ENCODE results near the gene SMIM9. TPM values are rescaled to one million over a fixed set of nuclear protein-coding genes. Genes with fewer than 3 reads are reported as not detected.
"Not testable (repeated sequence)": the region's sequence is repeated elsewhere in the genome, so short reads cannot be mapped to it uniquely, and the experiment has no call there.

SMIM9 gene
- total RNA-seq, 2 experiments from 2014 or later: not detected

DNA sequence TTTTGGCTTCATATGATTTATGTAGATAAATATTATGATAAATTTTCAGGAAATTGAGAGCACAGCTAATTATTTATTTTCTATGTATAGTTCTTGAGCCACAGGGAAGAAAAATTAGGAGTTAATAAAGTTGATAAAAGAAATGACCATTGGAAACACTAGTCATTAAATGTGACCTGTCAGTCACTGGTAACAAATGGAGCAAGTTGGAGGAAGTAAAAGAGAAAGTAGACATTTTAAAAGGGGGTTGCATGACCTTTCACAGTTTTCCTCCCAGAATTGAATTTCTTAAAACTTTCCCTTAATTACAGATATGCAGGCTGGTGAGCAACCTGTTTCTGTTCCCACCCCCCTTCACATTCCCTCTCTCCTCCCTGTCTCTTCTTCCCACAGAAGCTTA lies 5.3 kb downstream of the SMIM9 start:
- no peak overlapping the region for H3K27ac Mint-ChIP-seq
- POLR2A ChIA-PET: no interaction called here

DNA sequence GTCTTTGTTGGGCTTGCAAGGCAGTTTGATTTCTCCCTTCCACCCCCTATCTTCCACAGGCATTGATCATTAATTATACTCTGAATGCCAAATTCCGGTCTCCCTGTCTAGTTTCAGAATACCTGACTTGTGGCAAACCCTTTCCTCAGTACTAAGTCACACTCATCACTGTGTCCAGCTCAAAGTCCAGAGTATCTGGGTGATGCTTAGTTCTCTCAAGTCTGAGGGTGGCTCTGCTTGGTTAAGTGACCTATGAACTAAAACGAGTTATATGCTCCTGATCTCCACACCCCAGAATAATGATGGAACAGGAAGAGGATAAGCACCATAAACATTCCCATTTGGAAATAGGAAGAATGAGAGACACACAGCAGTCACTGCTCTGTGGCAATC lies 6.5 kb downstream of the SMIM9 start:
- H3K4me1 ChIP-seq (ENCODE audit: insufficient read depth, low read length): peaks cover 11% of the 10 kb centered on the region
- TF ChIP-seq, protein P1, sequence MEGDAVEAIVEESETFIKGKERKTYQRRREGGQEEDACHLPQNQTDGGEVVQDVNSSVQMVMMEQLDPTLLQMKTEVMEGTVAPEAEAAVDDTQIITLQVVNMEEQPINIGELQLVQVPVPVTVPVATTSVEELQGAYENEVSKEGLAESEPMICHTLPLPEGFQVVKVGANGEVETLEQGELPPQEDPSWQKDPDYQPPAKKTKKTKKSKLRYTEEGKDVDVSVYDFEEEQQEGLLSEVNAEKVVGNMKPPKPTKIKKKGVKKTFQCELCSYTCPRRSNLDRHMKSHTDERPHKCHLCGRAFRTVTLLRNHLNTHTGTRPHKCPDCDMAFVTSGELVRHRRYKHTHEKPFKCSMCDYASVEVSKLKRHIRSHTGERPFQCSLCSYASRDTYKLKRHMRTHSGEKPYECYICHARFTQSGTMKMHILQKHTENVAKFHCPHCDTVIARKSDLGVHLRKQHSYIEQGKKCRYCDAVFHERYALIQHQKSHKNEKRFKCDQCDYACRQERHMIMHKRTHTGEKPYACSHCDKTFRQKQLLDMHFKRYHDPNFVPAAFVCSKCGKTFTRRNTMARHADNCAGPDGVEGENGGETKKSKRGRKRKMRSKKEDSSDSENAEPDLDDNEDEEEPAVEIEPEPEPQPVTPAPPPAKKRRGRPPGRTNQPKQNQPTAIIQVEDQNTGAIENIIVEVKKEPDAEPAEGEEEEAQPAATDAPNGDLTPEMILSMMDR (IDR thresholded peaks at IDR 0.05): no peak
- H3K36me3 ChIP-seq (ENCODE audit: insufficient read depth, low read length): no peaks in the 10 kb centered on the region
- intact Hi-C loops (cut with DNase I, micrococcal nuclease): no loop called here
- ATAC-seq (ENCODE audit: poor library complexity) (no peak), DNase-seq (no peak)
- no peaks in the 10 kb centered on the region for H3K9me3 Mint-ChIP-seq
- ChIA-PET CTCF (interaction anchor here (1.4 kb wide), 1 partner anchor 10 kb away, joined by 3 read pairs; no protein-coding TSS in a partner anchor), POLR2A (no interaction called here)
- H3K27ac ChIP-seq (ENCODE audit: low read depth in 1 of 2, low read length in 2 of 2): no peak overlapping the region
- no peaks in the 10 kb centered on the region for H3K9me3 ChIP-seq (ENCODE audit: control insufficient read depth in 1 of 2, insufficient read depth in 1 of 2, low read length in 2 of 2)
- H3K4me1 Mint-ChIP-seq (ENCODE audit: low read depth): no peaks in the 10 kb centered on the region
- no peaks in the 10 kb centered on the region for H3K27me3 ChIP-seq (ENCODE audit: control insufficient read depth in 1 of 2, insufficient read depth in 2 of 2, low read length in 2 of 2)
- H3K27me3 Mint-ChIP-seq: no peaks in the 10 kb centered on the region
- no peak overlapping the region for H3K27ac Mint-ChIP-seq
- H3K4me3 Mint-ChIP-seq: no peak overlapping the region
- no peaks in the 10 kb centered on the region for H3K36me3 Mint-ChIP-seq (ENCODE audit: low read depth)
- no peak overlapping the region for H3K4me3 ChIP-seq (ENCODE audit: low read length)

More for the DNA sequence above, 5.3 kb downstream of the SMIM9 start:
- no peak overlapping the region for H3K4me3 Mint-ChIP-seq
- peaks cover 11% of the 10 kb centered on the region for H3K4me1 ChIP-seq (ENCODE audit: insufficient read depth, low read length)
- DNase-seq (no peak), ATAC-seq (ENCODE audit: poor library complexity) (no peak)
- H3K4me3 ChIP-seq (ENCODE audit: low read length): no peak overlapping the region
- H3K27me3 ChIP-seq (ENCODE audit: control insufficient read depth in 1 of 2, insufficient read depth in 2 of 2, low read length in 2 of 2): no peaks in the 10 kb centered on the region
- no peaks in the 10 kb centered on the region for H3K9me3 ChIP-seq (ENCODE audit: control insufficient read depth in 1 of 2, insufficient read depth in 1 of 2, low read length in 2 of 2)
- CTCF ChIA-PET: interaction anchor here (1.4 kb wide), 1 partner anchor 11 kb away, joined by 3 read pairs; no protein-coding TSS in a partner anchor
- H3K36me3 ChIP-seq (ENCODE audit: insufficient read depth, low read length): no peaks in the 10 kb centered on the region
- TF ChIP-seq, protein P1 (IDR thresholded peaks at IDR 0.05): no peak
- no peak overlapping the region for H3K27ac ChIP-seq (ENCODE audit: low read depth in 1 of 2, low read length in 2 of 2)
- H3K9me3 Mint-ChIP-seq: no peaks in the 10 kb centered on the region
- no peaks in the 10 kb centered on the region for H3K4me1 Mint-ChIP-seq (ENCODE audit: low read depth)
- no peaks in the 10 kb centered on the region for H3K36me3 Mint-ChIP-seq (ENCODE audit: low read depth)
- no peaks in the 10 kb centered on the region for H3K27me3 Mint-ChIP-seq
- intact Hi-C loops (cut with DNase I, micrococcal nuclease): no loop called here

DNA sequence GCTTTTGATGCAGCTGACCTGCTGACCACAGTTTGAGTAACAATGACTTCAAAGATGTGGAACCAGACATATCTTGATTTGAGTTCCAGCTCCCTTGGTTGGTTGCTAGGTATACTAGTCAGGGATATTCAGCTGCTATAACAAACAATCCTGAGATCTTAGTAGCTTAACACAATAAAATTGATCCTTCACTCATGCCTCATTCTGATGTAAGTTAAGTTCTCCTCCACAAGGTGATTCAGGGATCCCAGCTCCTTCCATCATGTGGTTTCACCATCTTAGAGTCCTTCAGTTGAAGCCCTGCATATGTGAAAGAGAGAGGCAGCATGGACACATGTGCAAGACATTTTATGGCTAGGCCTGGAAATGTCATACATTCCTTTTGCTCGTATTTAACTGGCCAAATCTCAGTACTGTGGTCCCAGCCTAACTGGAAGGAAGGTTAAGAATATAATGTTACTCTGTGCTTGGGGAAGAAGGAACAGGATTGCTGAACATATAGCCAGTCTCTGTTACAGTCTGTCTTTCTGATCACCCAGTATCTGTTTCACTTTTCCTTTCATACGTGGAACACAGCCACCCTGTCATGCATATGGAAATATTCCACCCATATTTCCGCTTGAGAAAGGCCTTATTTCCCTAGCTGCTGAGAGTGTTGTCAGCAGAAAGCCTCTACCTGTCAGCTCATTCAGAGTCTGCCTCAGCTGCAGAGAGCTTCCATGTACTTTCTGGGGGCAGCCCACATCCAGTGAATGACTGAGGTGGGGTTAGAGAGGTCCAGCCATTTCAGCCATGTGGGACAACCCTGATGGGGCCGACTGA lies 7.1 kb downstream of the SMIM9 start:
- Mint-ChIP-seq H3K4me3 (no peak overlapping the region), H3K9me3 (no peaks in the 10 kb centered on the region), H3K36me3 (ENCODE audit: low read depth) (no peaks in the 10 kb centered on the region), H3K4me1 (ENCODE audit: low read depth) (no peaks in the 10 kb centered on the region), H3K27me3 (no peaks in the 10 kb centered on the region), H3K27ac (peak overlapping the region; percentile 71)
- TF ChIP-seq, protein P1 (IDR thresholded peaks at IDR 0.05): no peak
- Histone ChIP-seq H3K27me3 (ENCODE audit: control insufficient read depth in 1 of 2, insufficient read depth in 2 of 2, low read length in 2 of 2) (no peaks in the 10 kb centered on the region), H3K27ac (ENCODE audit: low read depth in 1 of 2, low read length in 2 of 2) (peak overlapping the region in 1 of 2 donors; percentile 10), H3K36me3 (ENCODE audit: insufficient read depth, low read length) (no peaks in the 10 kb centered on the region), H3K4me3 (ENCODE audit: low read length) (no peak overlapping the region), H3K4me1 (ENCODE audit: insufficient read depth, low read length) (peaks cover 11% of the 10 kb centered on the region), H3K9me3 (ENCODE audit: control insufficient read depth in 1 of 2, insufficient read depth in 1 of 2, low read length in 2 of 2) (no peaks in the 10 kb centered on the region)
- POLR2A ChIA-PET: interaction anchor here (1.2 kb wide), 1 partner anchor 22 kb away, joined by 5 read pairs; the partner anchor contains the start of gene MPP1
- CTCF ChIA-PET: no interaction called here
- ATAC-seq (ENCODE audit: poor library complexity): peak; percentile 26
- intact Hi-C loops (cut with DNase I, micrococcal nuclease): no loop called here
- peak in 3 of 14 experiments; percentile 24 to 67 (median 29) for DNase-seq

DNA sequence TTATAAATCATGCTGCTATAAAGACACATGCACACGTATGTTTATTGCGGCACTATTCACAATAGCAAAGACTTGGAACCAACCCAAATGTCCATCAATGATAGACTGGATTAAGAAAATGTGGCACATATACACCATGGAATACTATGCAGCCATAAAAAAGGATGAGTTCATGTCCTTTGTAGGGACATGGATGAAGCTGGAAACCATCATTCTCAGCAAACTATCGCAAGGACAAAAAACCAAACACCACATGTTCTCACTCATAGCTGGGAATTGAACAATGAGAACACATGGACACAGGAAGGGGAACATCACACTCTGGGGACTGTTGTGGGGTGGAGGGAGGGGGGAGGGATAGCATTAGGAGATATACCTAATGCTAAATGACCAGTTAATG lies 8.9 kb downstream of the SMIM9 start:
- peaks cover 11% of the 10 kb centered on the region for H3K4me1 ChIP-seq (ENCODE audit: insufficient read depth, low read length)
- H3K27ac Mint-ChIP-seq; H3K27me3 ChIP-seq (ENCODE audit: control insufficient read depth in 1 of 2, insufficient read depth in 2 of 2, low read length in 2 of 2); CTCF ChIA-PET; H3K36me3 Mint-ChIP-seq (ENCODE audit: low read depth); H3K4me3 Mint-ChIP-seq; H3K27ac ChIP-seq (ENCODE audit: low read depth in 1 of 2, low read length in 2 of 2); H3K9me3 ChIP-seq (ENCODE audit: control insufficient read depth in 1 of 2, insufficient read depth in 1 of 2, low read length in 2 of 2); intact Hi-C loops (cut with DNase I, micrococcal nuclease); ATAC-seq (ENCODE audit: poor library complexity); H3K4me1 Mint-ChIP-seq (ENCODE audit: low read depth); H3K36me3 ChIP-seq (ENCODE audit: insufficient read depth, low read length); H3K27me3 Mint-ChIP-seq; DNase-seq; H3K9me3 Mint-ChIP-seq; H3K4me3 ChIP-seq (ENCODE audit: low read length); POLR2A ChIA-PET: not testable (repeated sequence)
